ENCODE results near the gene RNF5.

- no peak for TF ChIP-seq EZH2 (IDR thresholded peaks at IDR 0.05; ENCODE audit: borderline replicate concordance)
- TF ChIP-seq CTCF (IDR thresholded peaks at IDR 0.05; ENCODE audit: poor library complexity): no peak
- no peak for TF ChIP-seq EZH2phosphoT487 (IDR thresholded peaks at IDR 0.05; ENCODE audit: low read depth, severe bottlenecking, unreplicated experiment)
Observed at GRCh38 chr6:32202186-32202585, 24.0 kb downstream of the RNF5 start.

Data from hepatocyte (in vitro differentiated cells).